Pons (tissue), 1 donor: ENCODE results near the gene USP3.
"Not testable (repeated sequence)": the region's sequence is repeated elsewhere in the genome, so short reads cannot be mapped to it uniquely, and the experiment has no call there.

Source experiments
- DNase-seq: peaks from one replicate; pipeline ENCODE4 v3.0.0-alpha.2; 2016; ENCODE audit warnings: low spot score

USP3 gene

DNA sequence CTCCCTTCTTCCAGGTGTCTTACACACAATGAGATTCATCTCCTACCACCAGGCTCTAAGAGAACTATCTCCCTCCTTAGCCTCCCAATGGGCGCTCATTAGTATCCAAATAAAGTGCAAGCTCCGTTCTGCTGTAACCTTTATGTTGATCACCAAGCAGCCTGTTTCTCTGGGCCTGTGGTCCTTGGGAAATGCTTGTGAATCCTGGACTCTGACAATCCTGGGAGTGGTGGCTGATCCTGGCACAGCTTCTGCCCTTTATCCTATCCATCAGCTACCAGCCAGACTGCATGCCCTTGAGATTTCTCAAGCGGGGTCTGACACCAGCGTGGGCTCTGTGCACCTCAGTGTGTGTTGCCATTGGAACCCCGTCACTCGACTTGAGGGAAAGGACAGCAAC is 26.1 kb upstream of the USP3 start:
- DNase-seq = no peak

DNA sequence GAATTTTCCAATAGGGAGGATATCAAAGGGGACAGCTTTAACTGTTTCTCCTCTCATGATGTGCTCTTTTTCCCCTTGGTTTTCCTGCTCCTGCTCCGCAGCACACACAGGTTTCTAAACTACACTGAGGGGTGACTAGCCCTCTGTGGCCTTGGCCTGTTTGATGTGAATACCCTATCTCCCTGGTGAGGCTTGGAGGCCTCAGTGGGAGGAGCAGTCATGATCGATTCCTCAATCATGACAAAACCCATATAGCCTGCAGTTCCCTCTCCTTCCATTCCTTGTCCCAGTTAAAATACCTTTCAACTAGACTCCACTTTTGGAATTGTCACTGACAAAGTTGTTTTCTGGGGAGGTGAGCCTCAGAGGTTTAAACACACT is 24.0 kb upstream of the USP3 start:
- DNase-seq = no peak

DNA sequence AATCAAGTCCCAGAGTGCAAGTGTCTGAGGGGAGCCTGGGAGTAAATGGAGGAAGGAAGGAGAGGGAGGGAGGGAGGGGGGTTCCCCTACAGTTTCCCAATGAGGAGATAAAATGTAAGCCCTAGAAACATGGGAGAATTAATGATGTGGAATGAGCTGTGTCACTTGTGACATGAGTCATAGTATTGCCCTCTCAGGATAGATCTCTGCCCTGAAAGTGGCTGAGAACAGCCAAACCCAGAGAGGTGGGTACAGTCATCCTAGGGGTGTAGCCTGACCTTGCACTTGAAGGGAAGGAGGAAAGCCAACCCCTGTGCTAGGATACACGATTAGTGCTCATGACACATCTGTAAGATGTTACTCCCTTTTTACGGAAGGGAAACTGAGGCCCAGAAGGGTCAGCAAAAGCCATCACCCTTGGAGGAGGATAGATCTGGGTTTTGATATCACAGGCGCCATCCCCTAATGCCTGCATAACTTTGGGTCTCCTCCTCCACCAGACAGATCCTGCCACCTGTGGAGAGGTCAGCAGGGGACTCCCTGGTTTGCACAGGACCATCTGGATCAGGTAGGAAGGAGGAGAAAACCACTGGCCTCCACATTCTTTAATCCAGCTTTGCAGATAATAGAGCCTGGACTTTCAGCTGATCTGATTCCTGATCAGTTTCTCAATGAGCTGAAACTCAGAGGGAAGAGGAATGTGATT is 23.1 kb upstream of the USP3 start:
- no peak for DNase-seq

DNA sequence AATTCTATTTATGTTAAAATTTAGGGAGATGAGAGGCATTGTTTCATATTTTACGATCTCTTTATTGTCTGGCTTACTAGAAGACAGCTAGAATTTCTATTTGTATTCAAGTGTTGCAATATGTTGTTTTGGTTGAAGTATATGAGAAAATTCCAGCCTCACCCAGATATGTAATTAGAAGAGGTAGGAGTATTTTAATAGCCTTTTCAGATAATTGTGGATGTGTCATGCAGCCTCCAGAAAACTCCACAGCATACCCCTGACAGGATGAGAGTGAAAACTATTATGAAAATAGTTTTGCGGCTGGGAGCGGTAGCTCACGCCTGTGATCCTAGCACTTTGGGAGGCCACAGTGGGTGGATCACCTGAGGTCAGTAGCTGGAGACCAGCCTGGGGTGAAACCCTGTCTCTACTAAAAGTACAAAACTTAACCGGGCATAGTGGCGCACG is 21.5 kb upstream of the USP3 start:
- no peak for DNase-seq

DNA sequence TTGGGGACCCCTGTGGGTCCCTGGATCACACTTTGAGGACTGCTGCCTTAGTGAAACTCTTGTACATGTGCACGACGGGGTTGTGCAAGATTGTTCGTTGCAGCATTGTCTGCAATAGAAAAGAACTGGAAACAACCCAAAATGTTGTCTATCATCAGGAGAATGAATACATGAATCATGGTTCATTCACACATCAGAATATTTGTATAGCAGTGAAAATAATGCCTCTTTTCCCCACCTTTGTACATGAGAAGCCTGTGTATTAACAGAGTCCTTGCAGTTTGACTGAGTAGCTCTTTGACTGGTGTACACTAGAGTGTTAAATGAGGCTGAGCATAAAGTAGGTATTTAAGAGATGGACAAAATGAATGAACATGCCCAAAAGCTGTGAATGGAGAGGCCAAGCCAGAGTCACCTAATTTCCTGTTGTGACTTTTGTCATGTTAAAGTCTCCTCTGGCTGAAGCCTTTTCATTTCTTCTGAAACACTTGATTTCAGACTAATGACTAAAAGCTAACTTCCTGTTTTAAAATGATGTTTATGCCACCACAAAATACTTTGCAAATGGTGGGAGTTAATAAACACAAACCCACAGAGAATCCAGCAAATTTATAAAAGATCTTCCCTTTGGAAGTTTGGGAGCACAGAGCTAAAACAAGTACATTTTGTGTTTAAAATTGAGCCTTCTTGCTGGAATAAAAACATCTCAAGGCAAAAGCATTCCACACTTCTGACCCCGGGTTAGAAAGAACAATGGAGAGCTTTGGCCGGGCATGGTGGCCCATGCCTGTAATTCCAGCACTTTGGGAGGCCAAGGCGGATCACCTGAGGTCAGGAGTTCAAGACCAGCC is 20.6 kb upstream of the USP3 start:
- DNase-seq = no peak

DNA sequence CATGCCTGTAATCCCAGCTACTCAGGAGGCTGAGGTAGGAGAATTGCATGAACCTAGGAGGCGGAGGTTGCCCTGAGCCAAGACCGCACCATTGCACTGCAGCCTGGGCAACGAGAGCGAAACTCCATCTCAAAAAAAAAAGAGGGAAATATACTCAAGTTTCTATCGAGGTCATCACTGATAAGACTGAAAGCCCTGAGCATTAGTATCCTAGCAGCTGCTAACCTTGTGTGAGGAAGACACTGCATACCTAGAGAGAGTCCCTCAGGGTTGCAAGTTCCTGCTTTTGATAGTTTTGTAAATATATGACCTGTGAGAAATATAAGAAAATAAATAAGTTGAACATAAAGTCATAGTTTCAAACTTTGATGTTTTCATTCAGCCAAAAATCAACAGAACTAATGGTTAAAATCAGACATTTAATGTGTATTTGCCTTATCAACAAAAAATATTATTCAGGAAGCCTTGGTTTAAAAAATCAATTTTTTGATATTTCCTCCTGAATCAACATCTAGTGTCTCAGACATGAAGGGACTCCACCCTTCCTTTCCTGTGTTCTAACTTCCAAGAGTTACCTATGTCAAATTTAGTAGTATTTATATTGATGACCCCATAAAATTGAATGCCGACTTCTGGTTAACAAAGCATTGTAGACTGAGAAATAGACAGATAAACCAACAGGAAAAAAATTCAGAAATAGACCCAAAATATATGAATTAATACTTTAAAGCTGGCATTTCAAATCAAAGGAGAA is 19.8 kb upstream of the USP3 start:
- no peak for DNase-seq

DNA sequence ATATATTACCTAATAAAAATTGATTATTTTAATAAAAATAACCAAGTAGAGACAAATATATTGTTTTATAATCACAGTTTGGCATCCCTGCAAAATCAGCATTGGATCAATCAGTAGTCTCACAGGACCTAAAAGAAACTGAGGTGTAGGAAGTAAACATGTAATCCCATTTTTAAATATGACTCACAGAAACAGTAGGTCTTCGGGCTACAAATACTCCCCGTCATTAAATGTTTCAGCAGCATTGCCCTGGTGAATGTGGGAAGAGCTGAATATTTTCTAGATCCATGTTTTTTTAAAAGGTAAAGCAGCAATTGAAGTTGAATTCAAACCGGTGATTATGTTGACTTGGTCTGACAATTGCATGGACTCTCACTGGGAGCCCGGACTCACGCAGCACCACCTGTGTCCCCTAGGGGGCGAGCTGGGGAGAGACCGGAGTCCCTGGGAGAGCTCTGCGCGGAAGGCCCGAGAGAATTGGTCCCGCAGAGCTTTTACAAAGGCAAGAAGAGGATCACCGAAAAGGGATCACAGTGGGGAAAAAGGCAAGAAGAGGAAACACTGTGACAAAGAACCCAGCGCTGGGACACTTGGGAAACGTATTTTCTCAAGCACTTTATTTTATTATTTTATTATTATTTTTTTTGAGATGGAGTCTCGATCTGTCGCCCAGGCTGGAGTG is 17.2 kb upstream of the USP3 start:
- peak; percentile 85 for DNase-seq

DNA sequence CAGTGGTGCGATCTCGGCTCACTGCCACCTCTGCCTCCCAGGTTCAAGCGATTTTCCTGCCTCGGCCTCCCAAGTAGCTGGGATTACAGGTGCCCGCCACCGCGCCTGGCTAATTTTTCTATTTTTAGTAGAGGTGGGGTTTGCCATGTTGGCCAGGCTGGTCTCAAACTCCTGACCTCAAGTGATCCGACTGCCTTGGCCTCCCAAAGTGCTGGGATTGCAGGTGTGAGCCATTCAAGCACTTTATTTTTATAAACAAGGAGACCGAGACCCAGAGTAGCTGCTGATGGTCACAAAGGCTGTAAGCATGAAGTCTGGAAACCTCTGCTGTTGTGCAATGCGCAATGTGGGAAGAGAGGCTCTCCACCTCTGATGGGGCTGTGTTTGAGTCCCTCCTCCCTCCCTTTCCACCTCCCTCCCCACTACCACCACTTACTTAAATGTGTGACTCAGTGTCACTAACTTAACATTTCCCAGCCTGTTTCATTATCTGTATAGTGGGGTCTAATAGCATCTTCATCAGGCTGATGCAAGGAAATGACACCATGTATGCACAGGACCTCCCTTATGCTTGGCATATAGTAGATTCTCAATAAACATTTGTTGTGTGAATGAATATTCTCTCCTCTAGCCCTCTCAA is 16.5 kb upstream of the USP3 start:
- DNase-seq = not testable (repeated sequence)

DNA sequence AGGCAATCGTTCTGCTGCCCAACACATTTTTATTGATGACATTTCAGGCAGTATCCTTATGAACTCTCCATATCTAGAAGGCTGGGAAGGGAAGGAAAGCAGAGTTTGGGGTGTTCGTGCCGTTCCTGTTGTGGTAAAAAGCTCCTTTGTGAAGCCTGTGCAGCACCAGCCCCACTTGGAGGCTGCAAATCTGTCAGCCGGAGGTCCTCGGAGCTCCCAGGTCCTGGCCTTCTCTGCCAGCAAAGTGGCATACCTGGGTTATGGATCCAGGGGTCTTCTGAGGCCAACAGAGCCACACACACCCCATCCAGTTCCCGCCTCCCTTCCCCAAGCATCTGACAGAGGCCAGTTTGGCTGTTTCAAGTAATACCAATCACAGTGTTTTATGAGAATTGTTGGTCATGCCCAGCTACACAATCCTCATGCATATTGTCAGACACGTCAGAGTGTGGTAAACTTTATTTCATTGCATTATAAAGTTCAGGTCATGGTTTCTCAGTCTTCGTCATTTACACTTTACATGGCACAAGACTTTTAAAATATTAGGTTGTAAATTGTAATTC is 15.9 kb upstream of the USP3 start:
- no peak for DNase-seq

DNA sequence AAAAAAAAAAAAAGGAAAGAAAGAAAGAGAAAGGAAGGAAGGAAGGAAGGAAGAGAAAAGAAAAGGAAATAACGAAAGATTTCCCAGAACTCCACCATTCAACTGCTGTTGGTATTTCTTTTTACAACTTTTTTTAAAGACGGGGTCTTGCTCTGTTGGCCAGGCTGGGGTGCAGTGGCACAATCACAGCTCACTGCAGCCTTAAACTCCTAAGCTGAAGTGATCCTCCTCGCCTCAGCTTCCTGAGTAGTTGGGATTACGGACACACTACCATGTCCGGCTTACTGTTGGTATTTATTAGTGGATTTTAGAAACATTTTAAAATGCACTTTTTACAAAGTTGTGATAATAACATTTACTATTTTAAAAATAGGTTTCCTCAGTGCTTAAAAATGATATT is 15.0 kb upstream of the USP3 start:
- DNase-seq = no peak

DNA sequence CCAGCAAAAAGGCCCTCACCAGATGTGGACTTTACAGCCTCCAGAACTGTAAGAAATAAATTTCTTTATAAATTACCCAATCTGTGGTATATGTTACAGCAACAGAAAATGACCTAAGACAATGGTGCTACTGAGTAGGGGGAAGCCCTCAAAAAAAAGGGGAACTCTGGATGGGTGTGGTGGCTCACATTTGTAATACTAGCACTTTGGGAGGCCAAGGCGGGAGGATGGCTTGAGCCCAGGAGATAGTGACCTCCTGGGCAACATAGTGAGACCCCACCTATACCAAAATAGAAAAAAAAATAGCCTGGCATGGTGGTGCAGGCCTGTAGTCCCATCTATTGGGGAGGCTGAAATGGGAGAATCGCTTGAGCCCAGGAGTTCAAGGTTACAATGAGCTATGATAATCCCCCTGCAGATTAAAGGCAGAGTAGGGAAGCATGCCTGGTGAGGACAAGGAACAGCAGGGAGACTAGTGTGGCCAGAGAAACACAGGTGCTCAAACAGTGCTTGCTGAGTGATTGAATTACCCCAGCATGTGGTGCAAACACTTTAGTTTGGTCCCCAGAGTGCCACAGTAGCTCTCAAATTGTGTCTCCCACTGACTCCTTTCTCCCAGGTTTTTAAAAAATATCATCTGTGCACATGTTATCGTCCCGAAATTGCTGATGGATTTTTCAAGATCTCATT is 13.9 kb upstream of the USP3 start:
- no peak for DNase-seq

DNA sequence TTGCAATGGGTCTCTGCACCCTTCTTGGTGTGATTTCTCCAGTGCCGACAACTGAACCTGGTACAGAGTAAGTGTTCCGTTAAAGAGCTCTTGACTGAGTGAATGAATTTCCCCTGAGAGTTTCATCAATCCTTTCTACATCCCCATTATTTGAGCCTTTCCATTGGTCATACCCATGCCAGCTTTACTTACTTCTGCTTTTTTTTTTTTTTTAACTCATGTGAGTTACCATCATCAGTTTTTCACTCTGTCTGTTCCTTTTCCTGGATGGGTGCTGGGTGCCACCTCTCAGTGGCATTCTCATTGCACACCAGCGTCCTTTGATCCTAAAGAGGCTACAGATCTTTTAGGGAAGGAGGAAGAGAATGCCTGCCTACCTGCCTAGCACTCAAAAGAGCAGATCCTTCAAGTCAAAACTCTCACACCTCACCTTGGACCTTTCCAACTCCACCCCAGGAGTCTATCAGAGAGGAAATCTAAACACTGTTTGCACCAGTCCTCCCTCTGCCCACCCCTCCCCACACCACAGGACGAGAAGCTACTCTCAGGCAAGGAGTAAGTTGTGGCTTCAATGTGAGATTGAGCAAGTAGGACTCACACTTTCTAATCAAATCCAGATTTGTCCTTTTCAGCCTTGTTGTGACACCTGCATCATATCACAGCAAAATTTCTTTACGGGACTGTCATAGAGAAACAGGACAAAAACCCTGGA is 13.1 kb upstream of the USP3 start:
- peak; percentile 62 for DNase-seq

DNA sequence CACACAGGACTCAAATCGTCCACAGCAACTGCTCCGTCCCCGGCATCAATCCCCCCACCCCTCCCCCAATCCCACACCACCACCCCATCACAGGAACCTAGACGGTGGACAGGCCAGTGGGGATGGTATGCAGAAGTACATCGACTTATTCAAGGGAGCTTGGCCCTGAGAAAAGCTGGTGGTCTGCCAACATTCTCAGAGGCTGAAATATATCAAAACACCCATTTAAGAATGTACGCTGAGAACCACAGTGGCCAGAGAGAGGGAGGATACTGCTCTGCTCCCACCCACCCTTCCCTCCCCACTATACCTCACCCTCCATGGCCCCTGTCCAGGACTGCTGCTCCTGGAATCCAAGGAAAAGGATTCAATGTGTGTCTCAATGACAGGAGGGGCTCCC is 12.4 kb upstream of the USP3 start:
- DNase-seq = no peak

DNA sequence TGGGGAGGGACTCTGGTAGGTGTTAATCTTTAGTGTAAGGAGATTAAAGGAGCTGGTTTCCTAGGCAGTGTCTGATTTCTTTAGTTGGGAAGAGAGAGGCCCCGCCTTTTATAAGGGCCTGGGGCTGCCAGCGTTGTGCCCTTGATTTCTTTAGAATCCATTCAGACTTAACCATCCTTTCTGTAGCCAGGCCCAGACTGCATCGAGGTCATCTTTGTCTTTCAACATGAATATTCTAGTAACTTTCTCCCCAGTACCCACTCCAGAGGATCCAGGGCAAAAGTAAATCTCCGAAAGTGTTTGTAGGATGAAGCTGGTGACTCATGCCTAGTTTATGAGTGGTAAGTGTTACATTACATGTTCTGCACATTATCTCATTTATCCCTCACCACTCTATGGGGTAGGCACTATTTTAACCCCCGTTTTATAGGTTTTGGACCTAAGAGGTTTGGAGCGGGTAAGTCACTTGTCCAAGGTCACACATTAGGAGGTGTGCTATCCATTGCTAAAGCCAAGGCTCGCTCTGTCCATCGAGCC is 11.8 kb upstream of the USP3 start:
- no peak for DNase-seq

DNA sequence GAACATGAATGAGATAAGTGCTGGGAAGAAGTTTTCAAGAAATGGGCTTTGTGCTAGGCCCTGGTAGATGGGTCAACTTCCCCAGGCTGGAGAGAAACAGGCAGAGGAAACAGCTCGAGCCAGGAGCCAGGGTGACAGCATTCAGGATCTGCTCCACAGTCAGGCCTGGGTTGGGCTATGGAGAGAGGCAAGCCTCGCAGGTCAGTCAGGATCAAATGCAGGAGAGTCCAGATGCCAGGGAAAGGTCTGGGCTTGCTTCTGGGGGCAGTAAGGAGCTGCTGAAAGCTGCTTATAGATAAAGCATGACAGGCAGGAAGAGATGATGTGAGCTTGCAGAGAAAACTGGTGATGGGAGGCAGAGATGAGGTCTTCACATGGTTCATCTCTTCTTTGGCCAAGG is 11.0 kb upstream of the USP3 start:
- no peak for DNase-seq

DNA sequence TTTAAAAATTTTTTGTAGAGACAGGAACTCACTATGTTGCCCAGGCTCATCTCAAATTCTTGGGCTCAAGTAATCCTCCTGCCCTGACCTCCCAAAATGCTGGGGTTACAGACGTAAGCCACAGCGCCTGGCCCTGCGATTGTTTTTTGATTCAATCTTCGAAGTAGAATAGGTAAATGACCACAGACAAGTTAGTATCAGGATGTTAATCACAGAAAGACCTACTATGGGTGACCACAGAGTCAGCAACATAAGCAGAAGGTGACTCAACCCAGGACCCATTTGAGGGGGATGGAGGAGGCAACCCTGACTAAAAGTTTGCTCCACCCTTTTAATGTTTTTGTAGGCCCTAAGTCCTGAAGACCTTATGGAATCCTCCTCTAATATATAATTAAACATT is 10.0 kb upstream of the USP3 start:
- DNase-seq = no peak

DNA sequence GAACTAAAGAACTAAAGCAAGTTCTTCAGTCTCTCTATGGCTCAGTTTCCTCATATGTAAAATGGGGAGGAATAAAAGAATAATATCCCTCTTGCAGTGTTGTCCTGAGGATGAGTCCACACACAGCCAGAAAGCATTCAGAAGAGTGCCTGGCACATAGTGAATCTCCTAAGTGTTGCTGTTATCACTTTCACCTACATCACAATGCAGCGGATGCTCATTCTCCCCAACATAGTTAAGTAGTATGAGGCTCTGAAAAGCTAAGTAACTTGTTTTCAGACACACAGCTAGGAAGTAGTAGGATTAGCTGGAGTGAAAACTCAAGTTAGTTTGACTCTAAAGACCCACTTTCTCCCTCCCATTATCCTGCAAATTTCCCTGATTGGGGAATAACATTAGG is 9.1 kb upstream of the USP3 start:
- no peak for DNase-seq

DNA sequence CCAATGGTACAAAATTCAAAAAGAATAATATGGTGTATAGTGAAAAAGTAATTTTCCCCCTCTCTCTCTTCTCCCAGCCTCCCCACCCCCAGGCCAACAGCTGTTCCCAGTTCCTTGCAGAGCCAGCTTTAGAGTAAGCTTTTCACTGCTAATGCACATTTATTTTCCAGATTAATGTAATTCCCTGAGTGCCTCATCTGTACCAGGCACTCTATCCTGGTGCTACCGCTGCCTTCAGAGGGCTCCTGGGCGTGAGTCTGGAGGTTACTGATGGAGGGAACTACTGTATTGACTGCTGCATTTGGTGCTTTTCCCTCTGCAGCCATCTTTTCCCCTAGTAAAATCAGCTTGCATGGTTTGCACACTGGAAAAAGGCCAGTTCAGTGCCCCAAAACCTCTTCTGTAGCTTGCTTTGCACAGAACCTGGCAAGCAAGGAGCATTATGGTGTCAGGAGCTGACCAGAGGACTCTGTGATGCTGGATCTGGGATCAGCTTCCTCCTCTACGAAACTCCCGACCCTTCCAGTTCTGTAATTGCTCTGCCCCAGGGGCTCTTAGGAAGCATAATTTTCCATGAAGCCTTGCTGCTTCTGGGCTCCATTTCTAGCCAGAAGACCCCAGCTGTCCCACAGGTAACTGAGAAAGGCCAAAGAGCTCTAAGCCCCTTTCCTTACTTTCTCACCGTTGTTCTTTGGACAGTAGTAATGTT is 8.5 kb upstream of the USP3 start:
- DNase-seq = no peak
